ENCODE data around the gene NDUFS1. TPM values are rescaled to one million over a fixed set of nuclear protein-coding genes. Genes with fewer than 3 reads are reported as not detected.

NDUFS1 gene
- total and polyA plus RNA-seq, 2 experiments from 2014 or later, result 34.5 to 97.9 TPM

DNA sequence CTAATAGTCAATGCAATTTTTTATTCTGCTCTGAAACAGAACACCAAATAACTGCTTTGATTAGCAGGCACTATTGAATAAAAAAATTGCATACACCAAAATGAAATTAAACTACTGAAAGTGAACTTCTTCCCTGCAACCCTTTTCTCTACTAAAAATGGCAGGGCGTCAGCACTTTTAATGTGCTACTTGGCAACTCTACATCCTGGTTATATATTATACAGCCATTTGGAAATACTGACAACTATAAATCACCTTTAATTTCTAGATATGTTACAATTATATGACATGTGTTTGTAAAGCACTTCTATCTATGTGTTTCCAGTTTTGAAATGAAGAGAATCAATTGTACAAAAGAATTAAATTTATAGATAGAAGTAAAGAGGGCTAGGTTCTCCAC lies 9.9 kb downstream of the NDUFS1 start:
- no peaks in the 10 kb centered on the region for H3K4me1 ChIP-seq (ENCODE audit: insufficient read depth)
- TF ChIP-seq EZH2 (IDR thresholded peaks at IDR 0.05; ENCODE audit: low read depth, unreplicated experiment) (no peak), NANOG (IDR thresholded peaks at IDR 0.05; ENCODE audit: borderline replicate concordance) (no peak), JUNB (IDR thresholded peaks at IDR 0.05; ENCODE audit: unreplicated experiment) (no peak), ZNF114 (CRISPR knock-in tag; IDR thresholded peaks at IDR 0.05) (no peak), EZH2phosphoT487 (IDR thresholded peaks at IDR 0.05; ENCODE audit: unreplicated experiment) (no peak), CREB1 (CRISPR knock-in tag; IDR thresholded peaks at IDR 0.05; ENCODE audit: low read depth) (no peak), POLR2AphosphoS5 (IDR thresholded peaks at IDR 0.05; ENCODE audit: low read depth) (no peak), ETS1 (IDR thresholded peaks at IDR 0.05) (no peak), STAT1 (IDR thresholded peaks at IDR 0.05; ENCODE audit: unreplicated experiment) (no peak), ZNF331 (CRISPR knock-in tag; IDR thresholded peaks at IDR 0.05; ENCODE audit: low read depth) (no peak)
- TF ChIP-seq, protein P1, sequence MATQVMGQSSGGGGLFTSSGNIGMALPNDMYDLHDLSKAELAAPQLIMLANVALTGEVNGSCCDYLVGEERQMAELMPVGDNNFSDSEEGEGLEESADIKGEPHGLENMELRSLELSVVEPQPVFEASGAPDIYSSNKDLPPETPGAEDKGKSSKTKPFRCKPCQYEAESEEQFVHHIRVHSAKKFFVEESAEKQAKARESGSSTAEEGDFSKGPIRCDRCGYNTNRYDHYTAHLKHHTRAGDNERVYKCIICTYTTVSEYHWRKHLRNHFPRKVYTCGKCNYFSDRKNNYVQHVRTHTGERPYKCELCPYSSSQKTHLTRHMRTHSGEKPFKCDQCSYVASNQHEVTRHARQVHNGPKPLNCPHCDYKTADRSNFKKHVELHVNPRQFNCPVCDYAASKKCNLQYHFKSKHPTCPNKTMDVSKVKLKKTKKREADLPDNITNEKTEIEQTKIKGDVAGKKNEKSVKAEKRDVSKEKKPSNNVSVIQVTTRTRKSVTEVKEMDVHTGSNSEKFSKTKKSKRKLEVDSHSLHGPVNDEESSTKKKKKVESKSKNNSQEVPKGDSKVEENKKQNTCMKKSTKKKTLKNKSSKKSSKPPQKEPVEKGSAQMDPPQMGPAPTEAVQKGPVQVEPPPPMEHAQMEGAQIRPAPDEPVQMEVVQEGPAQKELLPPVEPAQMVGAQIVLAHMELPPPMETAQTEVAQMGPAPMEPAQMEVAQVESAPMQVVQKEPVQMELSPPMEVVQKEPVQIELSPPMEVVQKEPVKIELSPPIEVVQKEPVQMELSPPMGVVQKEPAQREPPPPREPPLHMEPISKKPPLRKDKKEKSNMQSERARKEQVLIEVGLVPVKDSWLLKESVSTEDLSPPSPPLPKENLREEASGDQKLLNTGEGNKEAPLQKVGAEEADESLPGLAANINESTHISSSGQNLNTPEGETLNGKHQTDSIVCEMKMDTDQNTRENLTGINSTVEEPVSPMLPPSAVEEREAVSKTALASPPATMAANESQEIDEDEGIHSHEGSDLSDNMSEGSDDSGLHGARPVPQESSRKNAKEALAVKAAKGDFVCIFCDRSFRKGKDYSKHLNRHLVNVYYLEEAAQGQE (IDR thresholded peaks at IDR 0.05; ENCODE audit: unreplicated experiment), result no peak
- TF ChIP-seq, protein P2, sequence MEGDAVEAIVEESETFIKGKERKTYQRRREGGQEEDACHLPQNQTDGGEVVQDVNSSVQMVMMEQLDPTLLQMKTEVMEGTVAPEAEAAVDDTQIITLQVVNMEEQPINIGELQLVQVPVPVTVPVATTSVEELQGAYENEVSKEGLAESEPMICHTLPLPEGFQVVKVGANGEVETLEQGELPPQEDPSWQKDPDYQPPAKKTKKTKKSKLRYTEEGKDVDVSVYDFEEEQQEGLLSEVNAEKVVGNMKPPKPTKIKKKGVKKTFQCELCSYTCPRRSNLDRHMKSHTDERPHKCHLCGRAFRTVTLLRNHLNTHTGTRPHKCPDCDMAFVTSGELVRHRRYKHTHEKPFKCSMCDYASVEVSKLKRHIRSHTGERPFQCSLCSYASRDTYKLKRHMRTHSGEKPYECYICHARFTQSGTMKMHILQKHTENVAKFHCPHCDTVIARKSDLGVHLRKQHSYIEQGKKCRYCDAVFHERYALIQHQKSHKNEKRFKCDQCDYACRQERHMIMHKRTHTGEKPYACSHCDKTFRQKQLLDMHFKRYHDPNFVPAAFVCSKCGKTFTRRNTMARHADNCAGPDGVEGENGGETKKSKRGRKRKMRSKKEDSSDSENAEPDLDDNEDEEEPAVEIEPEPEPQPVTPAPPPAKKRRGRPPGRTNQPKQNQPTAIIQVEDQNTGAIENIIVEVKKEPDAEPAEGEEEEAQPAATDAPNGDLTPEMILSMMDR (conservative IDR thresholded peaks at IDR 0.05; ENCODE audit: low read depth in 2 of 2), result no peak
- TF ChIP-seq, protein P3, sequence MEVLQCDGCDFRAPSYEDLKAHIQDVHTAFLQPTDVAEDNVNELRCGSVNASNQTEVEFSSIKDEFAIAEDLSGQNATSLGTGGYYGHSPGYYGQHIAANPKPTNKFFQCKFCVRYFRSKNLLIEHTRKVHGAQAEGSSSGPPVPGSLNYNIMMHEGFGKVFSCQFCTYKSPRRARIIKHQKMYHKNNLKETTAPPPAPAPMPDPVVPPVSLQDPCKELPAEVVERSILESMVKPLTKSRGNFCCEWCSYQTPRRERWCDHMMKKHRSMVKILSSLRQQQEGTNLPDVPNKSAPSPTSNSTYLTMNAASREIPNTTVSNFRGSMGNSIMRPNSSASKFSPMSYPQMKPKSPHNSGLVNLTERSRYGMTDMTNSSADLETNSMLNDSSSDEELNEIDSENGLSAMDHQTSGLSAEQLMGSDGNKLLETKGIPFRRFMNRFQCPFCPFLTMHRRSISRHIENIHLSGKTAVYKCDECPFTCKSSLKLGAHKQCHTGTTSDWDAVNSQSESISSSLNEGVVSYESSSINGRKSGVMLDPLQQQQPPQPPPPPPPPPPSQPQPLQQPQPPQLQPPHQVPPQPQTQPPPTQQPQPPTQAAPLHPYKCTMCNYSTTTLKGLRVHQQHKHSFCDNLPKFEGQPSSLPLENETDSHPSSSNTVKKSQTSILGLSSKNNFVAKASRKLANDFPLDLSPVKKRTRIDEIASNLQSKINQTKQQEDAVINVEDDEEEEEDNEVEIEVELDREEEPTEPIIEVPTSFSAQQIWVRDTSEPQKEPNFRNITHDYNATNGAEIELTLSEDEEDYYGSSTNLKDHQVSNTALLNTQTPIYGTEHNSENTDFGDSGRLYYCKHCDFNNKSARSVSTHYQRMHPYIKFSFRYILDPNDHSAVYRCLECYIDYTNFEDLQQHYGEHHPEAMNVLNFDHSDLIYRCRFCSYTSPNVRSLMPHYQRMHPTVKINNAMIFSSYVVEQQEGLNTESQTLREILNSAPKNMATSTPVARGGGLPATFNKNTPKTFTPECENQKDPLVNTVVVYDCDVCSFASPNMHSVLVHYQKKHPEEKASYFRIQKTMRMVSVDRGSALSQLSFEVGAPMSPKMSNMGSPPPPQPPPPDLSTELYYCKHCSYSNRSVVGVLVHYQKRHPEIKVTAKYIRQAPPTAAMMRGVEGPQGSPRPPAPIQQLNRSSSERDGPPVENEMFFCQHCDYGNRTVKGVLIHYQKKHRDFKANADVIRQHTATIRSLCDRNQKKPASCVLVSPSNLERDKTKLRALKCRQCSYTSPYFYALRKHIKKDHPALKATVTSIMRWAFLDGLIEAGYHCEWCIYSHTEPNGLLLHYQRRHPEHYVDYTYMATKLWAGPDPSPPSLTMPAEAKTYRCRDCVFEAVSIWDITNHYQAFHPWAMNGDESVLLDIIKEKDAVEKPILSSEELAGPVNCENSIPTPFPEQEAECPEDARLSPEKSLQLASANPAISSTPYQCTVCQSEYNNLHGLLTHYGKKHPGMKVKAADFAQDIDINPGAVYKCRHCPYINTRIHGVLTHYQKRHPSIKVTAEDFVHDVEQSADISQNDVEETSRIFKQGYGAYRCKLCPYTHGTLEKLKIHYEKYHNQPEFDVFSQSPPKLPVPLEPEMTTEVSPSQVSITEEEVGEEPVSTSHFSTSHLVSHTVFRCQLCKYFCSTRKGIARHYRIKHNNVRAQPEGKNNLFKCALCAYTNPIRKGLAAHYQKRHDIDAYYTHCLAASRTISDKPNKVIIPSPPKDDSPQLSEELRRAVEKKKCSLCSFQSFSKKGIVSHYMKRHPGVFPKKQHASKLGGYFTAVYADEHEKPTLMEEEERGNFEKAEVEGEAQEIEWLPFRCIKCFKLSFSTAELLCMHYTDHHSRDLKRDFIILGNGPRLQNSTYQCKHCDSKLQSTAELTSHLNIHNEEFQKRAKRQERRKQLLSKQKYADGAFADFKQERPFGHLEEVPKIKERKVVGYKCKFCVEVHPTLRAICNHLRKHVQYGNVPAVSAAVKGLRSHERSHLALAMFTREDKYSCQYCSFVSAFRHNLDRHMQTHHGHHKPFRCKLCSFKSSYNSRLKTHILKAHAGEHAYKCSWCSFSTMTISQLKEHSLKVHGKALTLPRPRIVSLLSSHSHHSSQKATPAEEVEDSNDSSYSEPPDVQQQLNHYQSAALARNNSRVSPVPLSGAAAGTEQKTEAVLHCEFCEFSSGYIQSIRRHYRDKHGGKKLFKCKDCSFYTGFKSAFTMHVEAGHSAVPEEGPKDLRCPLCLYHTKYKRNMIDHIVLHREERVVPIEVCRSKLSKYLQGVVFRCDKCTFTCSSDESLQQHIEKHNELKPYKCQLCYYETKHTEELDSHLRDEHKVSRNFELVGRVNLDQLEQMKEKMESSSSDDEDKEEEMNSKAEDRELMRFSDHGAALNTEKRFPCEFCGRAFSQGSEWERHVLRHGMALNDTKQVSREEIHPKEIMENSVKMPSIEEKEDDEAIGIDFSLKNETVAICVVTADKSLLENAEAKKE (CRISPR knock-in tag; IDR thresholded peaks at IDR 0.05), result no peak
- no peaks in the 10 kb centered on the region for H3K27me3 ChIP-seq (ENCODE audit: insufficient read depth)
- Mint-ChIP-seq H3K9me3 (no peaks in the 10 kb centered on the region), H3K4me1 (no peaks in the 10 kb centered on the region), H3K27me3 (ENCODE audit: insufficient read depth, low read depth, poor library complexity) (peaks cover 2% of the 10 kb centered on the region), H3K4me3 (no peak overlapping the region), H3K27ac (no peak overlapping the region), H3K36me3 (ENCODE audit: low read depth) (peaks cover 63% of the 10 kb centered on the region)
- H3F3A ChIP-seq (replicated peaks; ENCODE audit: low read depth), result peaks cover 5% of the 10 kb centered on the region
- peaks cover 42% of the 10 kb centered on the region for H3K79me2 ChIP-seq (replicated peaks; ENCODE audit: insufficient read depth)
- DNase-seq (ENCODE audit: low spot score) (no peak), ATAC-seq (no peak)
- no peak overlapping the region for H3K4me3 ChIP-seq
- no peaks in the 10 kb centered on the region for H3K9me2 ChIP-seq (ENCODE audit: insufficient read depth)
- H2AFZ ChIP-seq, result no peak overlapping the region
- H4K20me1 ChIP-seq (replicated peaks; ENCODE audit: insufficient read depth), result peaks cover 16% of the 10 kb centered on the region; the same call in 1 of the 2 replicates
- H3K27ac ChIP-seq (ENCODE audit: low read depth), result no peak overlapping the region
- H3K36me3 ChIP-seq (ENCODE audit: insufficient read depth), result peaks cover 40% of the 10 kb centered on the region
- no peak overlapping the region for H3K4me2 ChIP-seq

Measured in GM23338 (cell line).